ENCODE measurements around the gene INS. TPM values are rescaled to one million over a fixed set of nuclear protein-coding genes. Genes with fewer than 3 reads are reported as not detected.

Gene INS
- total and polyA plus RNA-seq, 4 donors = 1.2 to 3.3 TPM; not detected in 2

GRCh38 chr11:2164861-2165555, 4.0 kb upstream of the INS start:
- TF ChIP-seq CTCF (IDR thresholded peaks at IDR 0.05; ENCODE audit: control extremely low read depth, extremely low read depth) = no peak
- ATAC-seq (ENCODE audit: insufficient read depth, low FRiP score) (no peak), DNase-seq (peak in 1 of 3 donors; percentile 21)
- H3K9me3 ChIP-seq (ENCODE audit: control insufficient read depth in 4 of 4, insufficient read depth in 3 of 4, low read length in 3 of 4) = no peaks in the 10 kb centered on the region
- no peaks in the 10 kb centered on the region for H3K36me3 ChIP-seq (ENCODE audit: control insufficient read depth in 4 of 4, insufficient read depth in 4 of 4, low read length in 4 of 4)
- peaks cover 0 to 5% (median 0%) of the 10 kb centered on the region in 3 donors for H3K27me3 ChIP-seq (ENCODE audit: control insufficient read depth in 3 of 3, insufficient read depth in 3 of 3, low read length in 2 of 3)
- WGBS, 2 donors = 76 to 82% methylated on average over 20 of the region's 20 CpGs
- H3K27ac ChIP-seq (ENCODE audit: low read depth in 1 of 2, low read length in 1 of 2) = no peak overlapping the region
- H3K9ac ChIP-seq (ENCODE audit: insufficient read depth in 1 of 2, low read length in 2 of 2) = no peak overlapping the region
- no peak overlapping the region for H3K4me3 ChIP-seq
- peaks cover 0 to 7% (median 0%) of the 10 kb centered on the region in 5 donors for H3K4me1 ChIP-seq (ENCODE audit: control insufficient read depth in 5 of 5, insufficient read depth in 5 of 5, low read length in 5 of 5)

GRCh38 chr11:2164081-2164480, 3.1 kb upstream of the INS start:
- Histone ChIP-seq H3K27ac (ENCODE audit: low read depth in 1 of 2, low read length in 1 of 2) (no peak overlapping the region), H3K9ac (ENCODE audit: insufficient read depth in 1 of 2, low read length in 2 of 2) (no peak overlapping the region), H3K4me3 (no peak overlapping the region), H3K4me1 (ENCODE audit: control insufficient read depth in 5 of 5, insufficient read depth in 5 of 5, low read length in 5 of 5) (peaks cover 0 to 7% (median 0%) of the 10 kb centered on the region in 5 donors), H3K27me3 (ENCODE audit: control insufficient read depth in 3 of 3, insufficient read depth in 3 of 3, low read length in 2 of 3) (peaks cover 0 to 5% (median 0%) of the 10 kb centered on the region in 3 donors), H3K36me3 (ENCODE audit: control insufficient read depth in 4 of 4, insufficient read depth in 4 of 4, low read length in 4 of 4) (no peaks in the 10 kb centered on the region), H3K9me3 (ENCODE audit: control insufficient read depth in 4 of 4, insufficient read depth in 3 of 4, low read length in 3 of 4) (no peaks in the 10 kb centered on the region)
- ATAC-seq (ENCODE audit: insufficient read depth, low FRiP score) = no peak
- 89 to 90% methylated on average over 21 to 22 of the region's 22 CpGs for WGBS, 2 donors
- DNase-seq = no peak
- no peak for TF ChIP-seq CTCF (IDR thresholded peaks at IDR 0.05; ENCODE audit: control extremely low read depth, extremely low read depth)

- 79 to 84% methylated on average over 12 of the region's 12 CpGs for whole genome bisulfite sequencing, 2 donors
- peaks cover 0 to 7% (median 0%) of the 10 kb centered on the region in 5 donors for H3K4me1 ChIP-seq (ENCODE audit: control insufficient read depth in 5 of 5, insufficient read depth in 5 of 5, low read length in 5 of 5)
- no peak overlapping the region for H3K27ac ChIP-seq (ENCODE audit: low read depth in 1 of 2, low read length in 1 of 2)
- peaks cover 0 to 5% (median 0%) of the 10 kb centered on the region in 3 donors for H3K27me3 ChIP-seq (ENCODE audit: control insufficient read depth in 3 of 3, insufficient read depth in 3 of 3, low read length in 2 of 3)
- H3K9me3 ChIP-seq (ENCODE audit: control insufficient read depth in 4 of 4, insufficient read depth in 3 of 4, low read length in 3 of 4) = no peaks in the 10 kb centered on the region
- H3K36me3 ChIP-seq (ENCODE audit: control insufficient read depth in 4 of 4, insufficient read depth in 4 of 4, low read length in 4 of 4) = no peaks in the 10 kb centered on the region
- no peak for ATAC-seq (ENCODE audit: insufficient read depth, low FRiP score)
- DNase-seq = no peak
- H3K9ac ChIP-seq (ENCODE audit: insufficient read depth in 1 of 2, low read length in 2 of 2) = no peak overlapping the region
- TF ChIP-seq CTCF (IDR thresholded peaks at IDR 0.05; ENCODE audit: control extremely low read depth, extremely low read depth) = no peak
- H3K4me3 ChIP-seq = no peak overlapping the region
These were observed 2.5 kb upstream of the INS start for GRCh38 chr11:2163428-2163978.

Measured in lung (tissue), 12 donors.